HepG2 (cell line): Measurements from ENCODE around the gene CCDC142. TPM values are rescaled to one million over a fixed set of nuclear protein-coding genes. Genes with fewer than 3 reads are reported as not detected.

Source experiments
- ATF6 ChIP-seq: sonication (generic); formaldehyde crosslinking; conservative IDR thresholded peaks from 2 replicates; pipeline ENCODE4 v1.4.0; 2020; ENCODE audit warnings: missing genetic modification reagents
- DPF2 ChIP-seq: sonication (generic); formaldehyde crosslinking; IDR thresholded peaks from 2 replicates; pipeline ENCODE4 v1.4.0; 2020; ENCODE audit warnings: mild to moderate bottlenecking, low read depth, missing genetic modification reagents, borderline replicate concordance
- GLI4 ChIP-seq: sonication (generic); formaldehyde crosslinking; IDR thresholded peaks from 2 replicates; pipeline ENCODE4 v1.5.1; 2020; ENCODE audit warnings: missing genetic modification reagents, mild to moderate bottlenecking, moderate library complexity, borderline replicate concordance
- GRHL1 ChIP-seq: sonication (generic); formaldehyde crosslinking; conservative IDR thresholded peaks from 2 replicates; pipeline ENCODE4 v1.8.0; 2022; ENCODE audit warnings: missing genetic modification reagents
- GTF3A ChIP-seq: sonication (generic); formaldehyde crosslinking; conservative IDR thresholded peaks from 2 replicates; pipeline ENCODE4 v1.4.0; 2020; ENCODE audit warnings: mild to moderate bottlenecking, missing genetic modification reagents
- HNF1A ChIP-seq, 2 experiments: sonication (generic) in 1 of 2; formaldehyde crosslinking in 1 of 2; IDR thresholded peaks; 2 replicates each; pipeline versions ENCODE4 v1.4.0 to v1.6.1; 2016 to 2020; ENCODE audit warnings: borderline replicate concordance in 1 of 2, low read depth in 1 of 2, mild to moderate bottlenecking in 1 of 2, missing genetic modification reagents in 1 of 2
- HOXA9 ChIP-seq: sonication (generic); formaldehyde crosslinking; IDR thresholded peaks from 2 replicates; pipeline ENCODE4 v1.8.1; 2022; ENCODE audit warnings: missing genetic modification reagents, mild to moderate bottlenecking, moderate library complexity, borderline replicate concordance
- MAFK ChIP-seq, 2 experiments: IDR thresholded peaks in 1 of 2; conservative IDR thresholded peaks in 1 of 2; 2 replicates each; pipeline ENCODE4 v1.6.1; 2011; ENCODE audit warnings: improper control_type of control experiment in 2 of 2, low read length in 2 of 2
- NR0B2 ChIP-seq: sonication (generic); formaldehyde crosslinking; IDR thresholded peaks from 2 replicates; pipeline ENCODE4 v1.4.0; 2020; ENCODE audit warnings: mild to moderate bottlenecking, missing genetic modification reagents
- RBM22 ChIP-seq: fragments of 200-400 bp; formaldehyde crosslinking; optimal IDR thresholded peaks from 2 replicates; pipeline ENCODE3; 2017; ENCODE audit warnings: mild to moderate bottlenecking, low read length, moderate library complexity
- SNRNP70 ChIP-seq: fragments of 200-400 bp; formaldehyde crosslinking; IDR thresholded peaks from 2 replicates; pipeline ENCODE4 v1.6.1; 2017; ENCODE audit warnings: mild to moderate bottlenecking, low read depth, low read length, moderate library complexity
- SPEN ChIP-seq: sonication (generic); formaldehyde crosslinking; IDR thresholded peaks from 2 replicates; pipeline ENCODE4 v1.5.1; 2020; ENCODE audit warnings: low read depth, mild to moderate bottlenecking, missing genetic modification reagents
- SYNCRIP ChIP-seq: fragments of 200-400 bp; formaldehyde crosslinking; IDR thresholded peaks from 2 replicates; pipeline ENCODE4 v1.6.1; 2018; ENCODE audit warnings: mild to moderate bottlenecking, low read depth, low read length; ENCODE audit not compliant: insufficient read depth
- ZBTB25 ChIP-seq: IDR thresholded peaks from 2 replicates; pipeline ENCODE4 v1.6.1; 2018; ENCODE audit warnings: missing genetic modification reagents
- ZFYVE20 ChIP-seq: sonication (generic); formaldehyde crosslinking; IDR thresholded peaks from 2 replicates; pipeline ENCODE4 v1.8.0; 2023; ENCODE audit warnings: low read depth, mild to moderate bottlenecking, moderate library complexity, missing genetic modification reagents, borderline replicate concordance
- ZNF33A ChIP-seq: sonication (generic); formaldehyde crosslinking; IDR thresholded peaks from 2 replicates; pipeline ENCODE4 v1.5.1; 2020; ENCODE audit warnings: missing genetic modification reagents, mild to moderate bottlenecking, moderate library complexity, borderline replicate concordance
- ZNF343 ChIP-seq: sonication (generic); formaldehyde crosslinking; IDR thresholded peaks from 2 replicates; pipeline ENCODE4 v1.4.0; 2020; ENCODE audit warnings: mild to moderate bottlenecking, missing genetic modification reagents
- ZNF598 ChIP-seq: sonication (generic); formaldehyde crosslinking; IDR thresholded peaks from 2 replicates; pipeline ENCODE4 v1.5.1; 2020; ENCODE audit warnings: mild to moderate bottlenecking, missing genetic modification reagents, borderline replicate concordance
- ZSCAN22 ChIP-seq: sonication (generic); formaldehyde crosslinking; IDR thresholded peaks from 2 replicates; pipeline ENCODE4 v1.4.0; 2020; ENCODE audit warnings: mild to moderate bottlenecking, missing genetic modification reagents
- polyA plus RNA-seq, 8 experiments: library from polyadenylated mRNA; depleted of rRNA in 3 of 8; stranded (reverse) in 7 of 8; unstranded in 1 of 8; fragments of >200 nt; fragmentation: Illumina TruSeq in 4 of 8; extraction: Trizol in 4 of 8; gene quantifications; 2 replicates each; pipeline versions ENCODE4 v1.2.1 to v1.2.3, GENCODE V29; 2011 to 2016; ENCODE audit warnings: low read depth in 4 of 8, missing spikeins in 1 of 8, mixed read lengths in 1 of 8; ENCODE audit not compliant: insufficient read depth in 1 of 8
- total RNA-seq, 5 experiments: library from RNA; depleted of rRNA; stranded (reverse); fragments of >200 nt; fragmentation: Illumina TruSeq; extraction: Trizol; gene quantifications; 2 replicates each; pipeline ENCODE4 v1.2.3, GENCODE V29; 2016; ENCODE audit warnings: low read depth in 1 of 5

Gene CCDC142
- total and polyA plus RNA-seq, 2 of the 13 experiments (the other 11 are each of a cell fraction or from before 2014, with no cell fraction given) = 14.7 to 30.4 TPM

- no peak for TF ChIP-seq ZBTB25 (CRISPR knock-in tag)
- no peak for TF ChIP-seq RBM22
- no peak for TF ChIP-seq GRHL1 (CRISPR knock-in tag)
- TF ChIP-seq ZSCAN22 (CRISPR knock-in tag) = no peak
- TF ChIP-seq DPF2 (CRISPR knock-in tag) = no peak
- TF ChIP-seq ZNF33A (CRISPR knock-in tag) = 0 out of 2 replicates have a peak, but pooled peaks have one; percentile 12
- no peak for TF ChIP-seq ZFYVE20 (CRISPR knock-in tag)
- no peak for TF ChIP-seq SYNCRIP
- TF ChIP-seq MAFK (conservative IDR thresholded peaks at IDR 0.05 in 1 of 2, IDR thresholded peaks at IDR 0.05 in 1 of 2; ENCODE audit: low read length in 2 of 2) = no peak
- TF ChIP-seq SPEN (CRISPR knock-in tag) = no peak
- TF ChIP-seq HOXA9 (CRISPR knock-in tag) = 0 out of 2 replicates have a peak, but pooled peaks have one; percentile 59
- no peak for TF ChIP-seq HNF1A (IDR thresholded peaks at IDR 0.05; ENCODE audit: low read depth)
- no peak for TF ChIP-seq HNF1A (CRISPR knock-in tag; IDR thresholded peaks at IDR 0.05; ENCODE audit: borderline replicate concordance)
- no peak for TF ChIP-seq ZNF598 (CRISPR knock-in tag)
- no peak for TF ChIP-seq SNRNP70
- TF ChIP-seq GTF3A (CRISPR knock-in tag) = no peak
- TF ChIP-seq ATF6 (CRISPR knock-in tag) = no peak
- TF ChIP-seq GLI4 (CRISPR knock-in tag) = no peak
- TF ChIP-seq NR0B2 (CRISPR knock-in tag) = no peak
- no peak for TF ChIP-seq ZNF343 (CRISPR knock-in tag)
Measured at GRCh38 chr2:74441170-74441689, 41.6 kb downstream of the CCDC142 start (continued).
